Smooth muscle cell (in vitro differentiated cells): ENCODE results near the gene MTG1. TPM values are rescaled to one million over a fixed set of nuclear protein-coding genes. Genes with fewer than 3 reads are reported as not detected.

Experiments used
- DNase-seq: peaks from one replicate; lab custom pipeline; 2025; ENCODE audit not compliant: unreplicated experiment; lab: John Stamatoyannopoulos, UW
- H2AFZ ChIP-seq: fragments of 200-600 bp; sonication (generic); 2 replicates; pipeline ENCODE4 v1.6.0; 2016; ENCODE audit warnings: antibody characterized with exemption, low read depth, mild to moderate bottlenecking
- H3F3A ChIP-seq: fragments of 200-600 bp; sonication (generic); 2 replicates; pipeline ENCODE4 v1.6.0; 2017; ENCODE audit warnings: antibody characterized with exemption, low read depth
- H3K27ac ChIP-seq: fragments of 200-600 bp; sonication (generic); 2 replicates; pipeline ENCODE4 v1.5.1; 2016; ENCODE audit warnings: low read depth, mild to moderate bottlenecking
- H3K27me3 ChIP-seq: fragments of 200-600 bp; sonication (generic); 2 replicates; pipeline ENCODE4 v1.6.1; 2016; ENCODE audit warnings: low read depth, mild to moderate bottlenecking
- H3K36me3 ChIP-seq: fragments of 200-600 bp; sonication (generic); 2 replicates; pipeline ENCODE4 v1.5.1; 2016; ENCODE audit warnings: low read depth
- H3K4me1 ChIP-seq: fragments of 200-600 bp; sonication (generic); 2 replicates; pipeline ENCODE4 v1.5.1; 2016; ENCODE audit warnings: low read depth
- H3K4me2 ChIP-seq: fragments of 200-600 bp; sonication (generic); 2 replicates; pipeline ENCODE4 v1.6.0; 2016; ENCODE audit warnings: mild to moderate bottlenecking
- H3K4me3 ChIP-seq: fragments of 200-600 bp; sonication (generic); 2 replicates; pipeline ENCODE4 v1.5.1; 2016; ENCODE audit warnings: mild to moderate bottlenecking
- H3K79me2 ChIP-seq: fragments of 200-600 bp; sonication (generic); 2 replicates; pipeline ENCODE4 v1.6.0; 2016; ENCODE audit warnings: low read depth, mild to moderate bottlenecking
- H3K9ac ChIP-seq: fragments of 200-600 bp; sonication (generic); 2 replicates; pipeline ENCODE4 v1.6.0; 2016; ENCODE audit warnings: low read depth
- H3K9me3 ChIP-seq: fragments of 200-600 bp; sonication (generic); replicated peaks from 2 replicates; pipeline ENCODE4 v1.5.1; 2016; ENCODE audit warnings: low read depth
- H4K20me1 ChIP-seq: fragments of 200-600 bp; sonication (generic); 2 replicates; pipeline ENCODE4 v1.6.0; 2016; ENCODE audit warnings: low read depth
- CTCF ChIP-seq: fragments of 200-600 bp; sonication (generic); IDR thresholded peaks from 2 replicates; pipeline ENCODE4 v1.5.1; 2017; ENCODE audit warnings: borderline replicate concordance, mild to moderate bottlenecking, antibody characterized with exemption; ENCODE audit not compliant: insufficient read depth, poor library complexity, severe bottlenecking
- WGBS: methylation state at CpG from one replicate; pipeline ENCODE4 v1.1.7; 2016; ENCODE audit warnings: low lambda C conversion rate; 5-methylcytosine and 5-hydroxymethylcytosine counted together
- polyA plus RNA-seq: library from polyadenylated mRNA; unstranded; fragments of >200 nt; fragmentation: Nextera tagmentation; extraction: Ambion mirVana; gene quantifications from 2 replicates; pipeline ENCODE4 v1.2.1, GENCODE V29; 2016
- total RNA-seq: library from RNA; depleted of rRNA; stranded (reverse); fragments of >200 nt; gene quantifications from 2 replicates; pipeline ENCODE4 v1.2.3, GENCODE V29; 2014

Gene MTG1
- total and polyA plus RNA-seq, 2 experiments from 2014 or later, result 20.6 to 53.5 TPM

GRCh38 chr10:133453516-133454203 lies 59.7 kb downstream of the MTG1 start, which contains the start of gene SCART1:
Gene SCART1 (plus strand): TSS chr10:133453945. CDS start chr10:133453998, 53 bp downstream.
- Histone ChIP-seq H3K27ac (no peak within 1 kb of the TSS), H3K4me3 (no peak within 1 kb of the TSS), H3K79me2 (no peaks in the 10 kb centered on the region), H2AFZ (no peak within 1 kb of the TSS), H4K20me1 (no peaks in the 10 kb centered on the region), H3K9me3 (no peaks in the 10 kb centered on the region), H3K27me3 (no peaks in the 10 kb centered on the region), H3K4me2 (no peak within 1 kb of the TSS), H3K9ac (no peak within 1 kb of the TSS), H3K4me1 (no peaks in the 10 kb centered on the region), H3K36me3 (no peaks in the 10 kb centered on the region), H3F3A (no peaks in the 10 kb centered on the region)
- WGBS, result 77% methylated on average over 11 of the region's 11 CpGs
- DNase-seq, result no peak
- no peak for TF ChIP-seq CTCF

GRCh38 chr10:133454204-133454893 lies 60.4 kb downstream of the MTG1 start:
- no peaks in the 10 kb centered on the region for H3K36me3 ChIP-seq

GRCh38 chr10:133455196-133455595 lies 61.2 kb downstream of the MTG1 start:
- no peaks in the 10 kb centered on the region for H3K36me3 ChIP-seq
- no peaks in the 10 kb centered on the region for H3K79me2 ChIP-seq
- DNase-seq, result no peak
- TF ChIP-seq CTCF, result no peak
- H3K9ac ChIP-seq, result no peak overlapping the region
- H2AFZ ChIP-seq, result no peak overlapping the region
- H4K20me1 ChIP-seq, result no peaks in the 10 kb centered on the region
- no peaks in the 10 kb centered on the region for H3K27me3 ChIP-seq
- no peaks in the 10 kb centered on the region for H3K4me1 ChIP-seq
- no peaks in the 10 kb centered on the region for H3F3A ChIP-seq
- H3K4me2 ChIP-seq, result no peak overlapping the region
- no peak overlapping the region for H3K27ac ChIP-seq
- H3K9me3 ChIP-seq, result no peaks in the 10 kb centered on the region
- 72% methylated on average over 5 of the region's 5 CpGs for WGBS
- no peak overlapping the region for H3K4me3 ChIP-seq

More at GRCh38 chr10:133454204-133454893, 60.4 kb downstream of the MTG1 start:
- Histone ChIP-seq H3K4me1 (no peaks in the 10 kb centered on the region), H3F3A (no peaks in the 10 kb centered on the region), H3K9me3 (no peaks in the 10 kb centered on the region), H3K27ac (no peak overlapping the region), H3K9ac (no peak overlapping the region), H4K20me1 (no peaks in the 10 kb centered on the region), H3K4me2 (no peak overlapping the region), H3K27me3 (no peaks in the 10 kb centered on the region), H2AFZ (no peak overlapping the region), H3K79me2 (no peaks in the 10 kb centered on the region), H3K4me3 (no peak overlapping the region)
- no peak for TF ChIP-seq CTCF
- WGBS, result 74% methylated on average over 10 of the region's 10 CpGs
- no peak for DNase-seq
